HS-5 (cell line): ENCODE data around the gene ZNF653.

Experiments used
- DNase-seq: peaks from one replicate; pipeline ENCODE4 v3.0.0-alpha.2; 2012; ENCODE audit warnings: low read depth

Gene ZNF653

GRCh38 chr19:11513946-11514345 lies 8.3 kb upstream of the ZNF653 start:
- DNase-seq: no peak

GRCh38 chr19:11510444-11510843 lies 4.8 kb upstream of the ZNF653 start:
- no peak for DNase-seq

- no peak for DNase-seq
These were observed 1.9 kb upstream of the ZNF653 start for GRCh38 chr19:11507370-11508078.

- DNase-seq: no peak
These were observed 1.3 kb upstream of the ZNF653 start for GRCh38 chr19:11506967-11507366.

- no peak for DNase-seq
These were observed 489 bp upstream of the ZNF653 start for GRCh38 chr19:11506101-11506555.

GRCh38 chr19:11505032-11505503 lies 571 bp downstream of the ZNF653 start:
- peak; percentile 91 for DNase-seq

- DNase-seq: no peak
These were observed 1.1 kb downstream of the ZNF653 start for GRCh38 chr19:11504502-11505031.

- no peak for DNase-seq
These were observed 5.7 kb downstream of the ZNF653 start for GRCh38 chr19:11499890-11500420.

GRCh38 chr19:11499220-11499726 lies 6.4 kb downstream of the ZNF653 start:
- DNase-seq: no peak

GRCh38 chr19:11496391-11497163 lies 9.1 kb downstream of the ZNF653 start:
- DNase-seq: peak; percentile 46

GRCh38 chr19:11495885-11496284 lies 9.8 kb downstream of the ZNF653 start:
- no peak for DNase-seq

GRCh38 chr19:11495481-11495880 lies 10.2 kb downstream of the ZNF653 start:
- DNase-seq: no peak

GRCh38 chr19:11494634-11495285 lies 10.9 kb downstream of the ZNF653 start:
- DNase-seq: no peak

- no peak for DNase-seq
These were observed 16.3 kb downstream of the ZNF653 start for GRCh38 chr19:11489378-11489777.

- DNase-seq: no peak
These were observed 18.8 kb downstream of the ZNF653 start for GRCh38 chr19:11486661-11487503.

GRCh38 chr19:11485245-11485837 lies 20.3 kb downstream of the ZNF653 start:
- DNase-seq: no peak

GRCh38 chr19:11483366-11484111 lies 22.1 kb downstream of the ZNF653 start:
- DNase-seq: no peak

GRCh38 chr19:11482384-11483050 lies 23.1 kb downstream of the ZNF653 start:
- DNase-seq: peak; percentile 61
